Astrocyte (in vitro differentiated cells and primary cell): ENCODE results near the gene AKAP12.

Source experiments
- CTCF ChIP-seq: IDR thresholded peaks from 2 replicates; pipeline ENCODE4 v1.5.1; 2011; ENCODE audit warnings: low read depth, mild to moderate bottlenecking, inconsistent platforms, low read length, moderate library complexity; ENCODE audit not compliant: insufficient read depth
- EZH2 ChIP-seq: IDR thresholded peaks from 2 replicates; pipeline ENCODE4 v1.6.1; 2012; ENCODE audit warnings: mild to moderate bottlenecking, low read length, inconsistent platforms; ENCODE audit not compliant: insufficient read depth

- no peak for TF ChIP-seq CTCF
- no peak for TF ChIP-seq EZH2
Measured at GRCh38 chr6:151290877-151291721, 51.3 kb downstream of the AKAP12 start.
